K562 (cell line): ENCODE measurements around the gene DLG4. TPM values are rescaled to one million over a fixed set of nuclear protein-coding genes. Genes with fewer than 3 reads are reported as not detected.

ENCODE experiments used
- ATAC-seq: fragments of 200-7000 bp; cut with Tn5 transposase; 3 replicates; pipeline ENCODE4 v1.9.1; 2020; ENCODE audit warnings: moderate library complexity
- BruUV-seq: library from RNA; stranded (reverse); fragments of 400-500 nt; replicated peaks from 2 replicates; lab custom pipeline; 2021; lab: Mats Ljungman, UMichigan
- CTCF ChIA-PET: fragments of 300-600 bp; formaldehyde crosslinking; extraction: SDS; loops from one replicate; lab custom pipeline; 2021; ENCODE audit warnings: low intra/inter-chr PET ratio; lab: Yijun Ruan, JAX
- POLR2A ChIA-PET: fragments of 300-600, 350-650 bp; sonication (Branson Sonifier 250); formaldehyde crosslinking; extraction: SDS; loops from one replicate; lab custom pipeline; 2021; ENCODE audit warnings: antibody characterized with exemption, inconsistent platforms; lab: Yijun Ruan, JAX
- DNase-seq, 4 experiments: peaks; one replicate each; pipeline versions ENCODE4 v3.0.0 to v3.0.0-alpha.2; 2011 to 2018; ENCODE audit warnings: low spot score in 3 of 4, mixed read lengths in 3 of 4; ENCODE audit errors: extremely low read depth in 1 of 4
- FAIRE-seq: peaks from 2 replicates; lab custom pipeline; 2011; peaks lifted over from hg19 to GRCh38; lab: Jason Lieb, UNC
- H2AFZ ChIP-seq: 2 replicates; pipeline ENCODE4 v1.6.0; 2011; ENCODE audit warnings: low read depth, low read length, control low read depth, inconsistent platforms
- H3K27ac ChIP-seq: fragments of 200-600 bp; 3 replicates; pipeline ENCODE4 v1.8.0; 2011; ENCODE audit warnings: low read depth, mild to moderate bottlenecking, control low read depth, inconsistent platforms, low read length, moderate library complexity, mixed read lengths; ENCODE audit errors: extremely low read depth
- H3K27me3 ChIP-seq, 2 experiments: fragments of 300-600 bp in 1 of 2; 2 replicates in 1 of 2; 3 replicates in 1 of 2; pipeline versions ENCODE4 v1.6.0 to v1.8.0; 2011; ENCODE audit warnings: inconsistent platforms in 2 of 2, low read length in 2 of 2, mild to moderate bottlenecking in 1 of 2, mixed read lengths in 1 of 2, moderate library complexity in 1 of 2; ENCODE audit not compliant: control insufficient read depth in 2 of 2, insufficient read depth in 2 of 2
- H3K36me3 ChIP-seq: fragments of 300-600 bp; 3 replicates; pipeline ENCODE4 v1.8.0; 2011; ENCODE audit warnings: mild to moderate bottlenecking, low read length, inconsistent platforms; ENCODE audit not compliant: control insufficient read depth, insufficient read depth
- H3K4me1 ChIP-seq, 2 experiments: fragments of 200-600 bp in 1 of 2; replicated peaks in 1 of 2; 2 replicates in 1 of 2; 3 replicates in 1 of 2; pipeline versions ENCODE4 v1.5.1 to v1.8.0; 2011; ENCODE audit warnings: inconsistent platforms in 2 of 2, low read length in 2 of 2, mild to moderate bottlenecking in 1 of 2, mixed read lengths in 1 of 2, moderate library complexity in 1 of 2; ENCODE audit not compliant: control insufficient read depth in 2 of 2, insufficient read depth in 2 of 2
- H3K4me2 ChIP-seq: 2 replicates; pipeline ENCODE4 v1.6.1; 2011; ENCODE audit warnings: low read length, control low read depth, inconsistent platforms, mixed read lengths; ENCODE audit not compliant: insufficient read depth
- H3K4me3 ChIP-seq: fragments of 200-600 bp; sonication (generic), shearing (Covaris generic); 2 replicates; pipeline ENCODE4 v1.5.1; 2016; ENCODE audit warnings: control low read depth, inconsistent platforms
- H3K79me2 ChIP-seq: fragments of 200-600 bp; 3 replicates; pipeline ENCODE4 v1.8.0; 2011; ENCODE audit warnings: low read length, inconsistent platforms; ENCODE audit not compliant: control insufficient read depth, insufficient read depth
- H3K9ac ChIP-seq, 2 experiments: 2 replicates each; pipeline versions ENCODE4 v1.6.0 to v1.6.1; 2011; ENCODE audit warnings: low read depth in 2 of 2, low read length in 2 of 2, control low read depth in 1 of 2, inconsistent platforms in 1 of 2, mild to moderate bottlenecking in 1 of 2, mixed read lengths in 1 of 2; ENCODE audit not compliant: insufficient read depth in 1 of 2
- H3K9me1 ChIP-seq: one replicate; pipeline ENCODE4 v1.6.0; 2011; ENCODE audit warnings: inconsistent platforms, mild to moderate bottlenecking, low read length, moderate library complexity; ENCODE audit not compliant: control insufficient read depth, insufficient read depth
- H3K9me3 ChIP-seq: replicated peaks from 2 replicates; pipeline ENCODE4 v1.5.1; 2011; ENCODE audit warnings: low read depth, low read length, inconsistent platforms; ENCODE audit not compliant: control insufficient read depth, insufficient read depth
- H4K20me1 ChIP-seq: replicated peaks from 2 replicates; pipeline ENCODE4 v1.6.1; 2011; ENCODE audit warnings: low read length, inconsistent platforms, mixed read lengths; ENCODE audit not compliant: control insufficient read depth, insufficient read depth
- ATF1 ChIP-seq, 2 experiments: fragments of 450-650 bp in 1 of 2; IDR thresholded peaks; 2 replicates each; pipeline ENCODE4 v1.6.1; 2016; ENCODE audit warnings: missing compliant biosample characterization in 1 of 2, missing genetic modification characterization in 1 of 2
- CHCHD3 ChIP-seq: fragments of 250-450 bp; sonication (Bioruptor Pico); IDR thresholded peaks from 2 replicates; pipeline ENCODE4 v2.1.2; 2022; ENCODE audit warnings: mild to moderate bottlenecking
- FOXK1 ChIP-seq: sonication (generic); formaldehyde crosslinking; IDR thresholded peaks from 2 replicates; pipeline ENCODE4 v1.8.0; 2022; ENCODE audit warnings: missing genetic modification reagents, mild to moderate bottlenecking, borderline replicate concordance
- HDGF ChIP-seq: fragments of 450-650 bp; IDR thresholded peaks from 2 replicates; pipeline ENCODE4 v1.6.1; 2016
- HMG20B ChIP-seq: fragments of 250-450 bp; sonication (Bioruptor Pico); IDR thresholded peaks from 2 replicates; pipeline ENCODE4 v1.5.0; 2021; ENCODE audit warnings: mild to moderate bottlenecking
- NFE2L1 ChIP-seq: fragments of 450-650 bp; IDR thresholded peaks from 2 replicates; pipeline ENCODE4 v1.6.1; 2016; ENCODE audit warnings: missing genetic modification characterization, low read depth, mild to moderate bottlenecking, missing compliant biosample characterization, moderate library complexity, borderline replicate concordance
- PML ChIP-seq: IDR thresholded peaks from 2 replicates; pipeline ENCODE4 v1.6.1; 2012; ENCODE audit warnings: low read length, inconsistent platforms
- POLR2G ChIP-seq: fragments of 200-400 bp; formaldehyde crosslinking; IDR thresholded peaks from 2 replicates; pipeline ENCODE4 v1.6.1; 2017; ENCODE audit warnings: low read depth, mild to moderate bottlenecking, antibody characterized with exemption, low read length, moderate library complexity
- TFAP4 ChIP-seq: sonication (generic); formaldehyde crosslinking; IDR thresholded peaks from 2 replicates; pipeline ENCODE4 v1.8.0; 2022; ENCODE audit warnings: missing genetic modification reagents, mild to moderate bottlenecking, moderate library complexity, borderline replicate concordance
- TOE1 ChIP-seq, 2 experiments: fragments of 450-650 bp in 1 of 2; sonication (generic) in 1 of 2; formaldehyde crosslinking in 1 of 2; IDR thresholded peaks; 2 replicates each; pipeline versions ENCODE4 v1.7.1 to v1.8.0; 2016 to 2022; ENCODE audit warnings: borderline replicate concordance in 2 of 2, mild to moderate bottlenecking in 2 of 2, antibody characterized with exemption in 1 of 2, inconsistent platforms in 1 of 2, low read depth in 1 of 2, missing genetic modification reagents in 1 of 2, moderate library complexity in 1 of 2
- TRIM28 ChIP-seq: fragments of 450-650 bp; IDR thresholded peaks from 2 replicates; pipeline ENCODE4 v1.6.1; 2017
- TSC22D4 ChIP-seq: fragments of 450-650 bp; IDR thresholded peaks from 2 replicates; pipeline ENCODE4 v1.6.1; 2016; ENCODE audit warnings: missing genetic modification characterization, missing biosample characterization, control low read depth
- ZBTB1 ChIP-seq: sonication (generic); formaldehyde crosslinking; IDR thresholded peaks from 2 replicates; pipeline ENCODE4 v1.8.1; 2023; ENCODE audit warnings: missing genetic modification reagents, low read depth, mild to moderate bottlenecking, borderline replicate concordance
- ZBTB17 ChIP-seq: fragments of 450-650 bp; formaldehyde crosslinking; IDR thresholded peaks from 2 replicates; pipeline ENCODE4 v1.4.0; 2020; ENCODE audit warnings: mild to moderate bottlenecking
- ZEB2 ChIP-seq: fragments of 450-650 bp; IDR thresholded peaks from 2 replicates; pipeline ENCODE4 v1.6.1; 2016
- ZFP30 ChIP-seq: fragments of 250-450 bp; sonication (Bioruptor Pico); IDR thresholded peaks from 2 replicates; pipeline ENCODE4 v1.8.0; 2022; ENCODE audit warnings: moderate library complexity, mild to moderate bottlenecking, inconsistent platforms, borderline replicate concordance
- ZNF239 ChIP-seq: fragments of 250-450 bp; sonication (Bioruptor Pico); IDR thresholded peaks from 2 replicates; pipeline ENCODE4 v1.4.0; 2020; ENCODE audit warnings: mild to moderate bottlenecking
- ZNF592 ChIP-seq: fragments of 450-650 bp; IDR thresholded peaks from 2 replicates; pipeline ENCODE4 v1.6.1; 2017; ENCODE audit warnings: antibody characterized with exemption, mild to moderate bottlenecking
- WGBS: fragments of 100-300 bp; shearing (Covaris generic); methylation state at CpG from one replicate; pipeline ENCODE4 v1.1.6; 2016; ENCODE audit warnings: low coverage, mixed read lengths; ENCODE audit not compliant: insufficient coverage; ENCODE audit errors: missing lambda C conversion rate; 5-methylcytosine and 5-hydroxymethylcytosine counted together
- in situ Hi-C: fragments of 300-500 bp; cut with MboI; formaldehyde crosslinking; loops from 4 replicates; pipeline ENCODE4 v1.15.0; 2018; ENCODE audit warnings: inconsistent platforms, mixed read lengths
- intact Hi-C: fragments of 100-400 bp; cut with micrococcal nuclease; formaldehyde crosslinking; loops from 2 replicates; pipeline ENCODE4 v1.14.2; 2022
- polyA plus RNA-seq, 8 experiments: library from polyadenylated mRNA; depleted of rRNA in 4 of 8; stranded (reverse) in 5 of 8; unstranded in 3 of 8; fragments of >200 nt; fragmentation: Nextera tagmentation in 2 of 8; fragmentation: Illumina TruSeq in 1 of 8; extraction: Ambion mirVana in 2 of 8; extraction: Trizol in 1 of 8; gene quantifications; 2 replicates each; pipeline versions ENCODE4 v1.2.1 to v1.2.3, GENCODE V29; 2011 to 2014; ENCODE audit warnings: inconsistent platforms in 1 of 8, missing spikeins in 1 of 8
- total RNA-seq, 7 experiments: library from RNA; depleted of rRNA in 6 of 7; stranded (reverse); fragments of >200 nt in 6 of 7; fragmentation: Illumina TruSeq in 2 of 7; extraction: Trizol in 2 of 7; gene quantifications; 2 replicates each; pipeline versions ENCODE4 v1.2.1 to v1.2.3, GENCODE V29; 2011 to 2021; ENCODE audit warnings: low replicate concordance in 1 of 7

The DLG4 gene
- total and polyA plus RNA-seq, 9 of the 15 experiments (the other 6 are each of a cell fraction or from before 2014, with no cell fraction given), result 0.03 to 12.0 (median 4.1) TPM

DNA sequence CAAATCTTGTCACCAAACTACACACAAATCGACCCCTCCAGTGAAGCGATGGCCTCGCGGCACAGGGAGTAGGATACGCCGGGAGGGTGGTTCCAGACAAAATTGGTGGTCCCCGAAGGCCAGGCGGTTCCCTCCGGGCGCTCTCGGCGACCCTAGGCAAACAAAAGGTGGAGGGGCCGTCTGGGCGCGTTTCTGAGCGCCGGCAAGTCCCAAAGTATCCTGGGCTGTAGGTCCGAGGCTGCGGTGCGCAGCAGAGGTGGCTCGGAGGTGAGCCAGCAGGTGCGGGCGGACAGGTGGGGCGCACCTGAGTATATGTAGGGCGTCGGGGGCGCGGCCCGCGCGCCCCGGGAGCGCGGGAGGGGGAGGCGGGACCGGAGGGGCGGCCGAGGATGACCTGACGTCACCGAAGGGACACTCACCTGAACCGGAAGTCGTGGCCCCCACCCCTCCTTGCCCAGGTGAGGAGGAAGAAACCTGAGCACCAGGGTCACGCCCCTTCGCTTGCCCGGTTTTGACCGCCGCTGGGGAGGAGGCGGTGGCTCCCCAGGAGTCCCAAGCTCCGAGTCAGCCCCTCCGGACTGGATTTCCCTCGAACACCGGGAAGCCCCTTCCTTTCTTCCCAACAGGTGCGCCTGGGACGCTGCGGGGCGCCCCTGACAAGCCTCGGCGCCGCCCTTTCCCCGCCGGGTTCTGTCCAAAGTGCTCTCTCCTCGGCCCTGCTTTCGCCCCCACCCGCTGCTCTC lies 42.7 kb upstream of the DLG4 start, which contains the start of gene CLDN7:
Gene CLDN7, minus strand, starts transcription at position 287 of the 743 bp plus-strand sequence. CDS start 435 bp downstream, outside the sequence.
- Histone ChIP-seq H4K20me1 (no peaks in the 10 kb centered on the region), H3K27me3 (no peaks in the 10 kb centered on the region), H3K4me1 (peaks cover 10 to 35% of the 10 kb centered on the region in 2 experiments; a peak in 4 of 5 replicates), H3K36me3 (peaks cover 28% of the 10 kb centered on the region; the same call in 2 of the 3 replicates), H3K4me2 (peak within 1 kb of the TSS; percentile 95), H3K4me3 (peak within 1 kb of the TSS; percentile 47), H3K9me1 (no peaks in the 10 kb centered on the region), H3K79me2 (no peaks in the 10 kb centered on the region), H3K9me3 (no peaks in the 10 kb centered on the region), H3K27ac (peak within 1 kb of the TSS; percentile 70), H3K9ac (peak within 1 kb of the TSS; percentile 63 to 89), H2AFZ (peak within 1 kb of the TSS; percentile 97)
- 90% methylated on average over 10 of the region's 64 CpGs for WGBS
- ATAC-seq (peak; percentile 10; the same call in 2 of the 3 replicates), DNase-seq (peak in 1 of 4 experiments; percentile 14), FAIRE-seq (no peak)
- intact Hi-C loops, result no loop called here
- BruUV-seq, result TSS peak; percentile 81
- POLR2A ChIA-PET, result no interaction called here
- CTCF ChIA-PET, result no interaction called here
- in situ Hi-C loops, result no loop called here
- no peak for TF ChIP-seq TRIM28
- TF ChIP-seq ZNF239, result no peak
- TF ChIP-seq POLR2G, result peak; percentile 50
- TF ChIP-seq ZEB2, result peak; percentile 73
- no peak for TF ChIP-seq HMG20B (CRISPR knock-in tag)
- no peak for TF ChIP-seq NFE2L1 (tag)
- TF ChIP-seq ZBTB1 (CRISPR knock-in tag), result 0 out of 2 replicates have a peak, but pooled peaks have one; percentile 35
- TF ChIP-seq ZFP30 (CRISPR knock-in tag), result no peak
- TF ChIP-seq TFAP4 (CRISPR knock-in tag), result peak; percentile 10; the same call in 1 of the 2 replicates
- TF ChIP-seq ZNF592, result no peak
- no peak for TF ChIP-seq TSC22D4 (tag)
- no peak for TF ChIP-seq CHCHD3
- no peak for TF ChIP-seq ATF1 (CRISPR knock-in tag; IDR thresholded peaks at IDR 0.05)
- TF ChIP-seq ATF1 (tag; IDR thresholded peaks at IDR 0.05), result no peak
- TF ChIP-seq ZBTB17 (CRISPR knock-in tag), result no peak
- TF ChIP-seq TOE1 (IDR thresholded peaks at IDR 0.05; ENCODE audit: borderline replicate concordance), result no peak
- TF ChIP-seq TOE1 (CRISPR knock-in tag; IDR thresholded peaks at IDR 0.05; ENCODE audit: borderline replicate concordance, low read depth), result no peak
- TF ChIP-seq PML, result no peak
- TF ChIP-seq HDGF, result no peak
- no peak for TF ChIP-seq FOXK1
